GM12891 (cell line): ENCODE measurements around the gene SCNN1G.

ENCODE experiments used
- POLR2A ChIP-seq: IDR thresholded peaks from 2 replicates; pipeline ENCODE4 v1.6.1; 2011; ENCODE audit warnings: low read depth, low read length, control low read depth
- TAF1 ChIP-seq: IDR thresholded peaks from 2 replicates; pipeline ENCODE4 v1.6.1; 2011; ENCODE audit warnings: low read depth, low read length, control low read depth

DNA sequence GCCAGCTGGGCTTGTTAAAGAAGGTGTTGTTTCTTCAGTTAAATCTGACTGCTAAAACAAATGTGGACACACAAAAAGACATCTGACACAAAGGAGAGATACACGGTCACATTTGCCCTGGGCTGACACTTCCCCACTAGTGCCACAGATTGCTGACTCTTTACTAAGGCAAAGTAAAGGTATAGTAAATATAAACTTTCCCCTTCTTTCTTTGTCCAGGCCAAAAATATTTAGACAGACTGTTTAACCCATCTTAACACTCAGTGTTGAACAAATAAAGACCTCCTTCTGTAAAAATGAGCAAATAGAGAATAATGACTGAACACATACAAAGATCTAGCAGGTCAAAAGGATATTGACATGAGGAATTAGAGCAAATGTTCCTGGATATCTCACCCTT is 58.4 kb downstream of the SCNN1G start:
- TF ChIP-seq POLR2A (no peak), TAF1 (no peak)
